Testis (tissue), 3 donors: Measurements from ENCODE around the gene WDR82. TPM values are rescaled to one million over a fixed set of nuclear protein-coding genes. Genes with fewer than 3 reads are reported as not detected.

Experiments
- DNase-seq: peaks from one replicate; pipeline ENCODE4 v3.0.0-alpha.2; 2019
- H3K27ac ChIP-seq, 2 donors: fragments of 200-600 bp; sonication (generic); one replicate each; pipeline ENCODE4 v1.5.1; 2019
- H3K27me3 ChIP-seq: fragments of 200-600 bp; sonication (generic); one replicate; pipeline ENCODE4 v1.5.1; 2019
- H3K36me3 ChIP-seq: fragments of 200-600 bp; sonication (generic); one replicate; pipeline ENCODE4 v1.5.1; 2017; ENCODE audit warnings: low read depth; ENCODE audit errors: missing control alignments
- H3K4me1 ChIP-seq: fragments of 200-600 bp; sonication (generic); one replicate; pipeline ENCODE4 v1.5.1; 2019
- H3K4me3 ChIP-seq, 2 donors: fragments of 200-600 bp; sonication (generic); one replicate each; pipeline ENCODE4 v1.5.1; 2017 to 2019
- H3K9me3 ChIP-seq: fragments of 200-600 bp; sonication (generic); one replicate; pipeline ENCODE4 v1.5.1; 2017
- CTCF ChIP-seq, 3 experiments: fragments of 450-650 bp in 2 of 3; fragments of 200-600 bp in 1 of 3; sonication (generic) in 1 of 3; IDR thresholded peaks; one replicate each; pipeline ENCODE4 v1.5.1; 2016 to 2019; ENCODE audit warnings: antibody characterized with exemption in 3 of 3, mild to moderate bottlenecking in 2 of 3, moderate library complexity in 1 of 3
- POLR2A ChIP-seq: fragments of 450-650 bp; IDR thresholded peaks from one replicate; pipeline ENCODE4 v1.6.1; 2017; ENCODE audit warnings: antibody characterized with exemption, mild to moderate bottlenecking, moderate library complexity
- WGBS, 2 donors: methylation state at CpG; one replicate each; pipeline ENCODE4 v1.1.5; 2018; 5-methylcytosine and 5-hydroxymethylcytosine counted together
- intact Hi-C: fragments of 100-400 bp; cut with DNase I; formaldehyde crosslinking; loops from one replicate; pipeline ENCODE4 v1.15.1; 2023; ENCODE audit warnings: low total_unique reads
- polyA plus RNA-seq: library from polyadenylated mRNA; stranded (reverse); fragments of 350-450 nt; fragmentation: Illumina TruSeq; extraction: RNeasy Lipid Tissue Mini Kit (QIAGEN cat#74804); gene quantifications from one replicate; pipeline ENCODE4 v1.2.3, GENCODE V29; 2014; ENCODE audit warnings: low read depth, low replicate concordance; ENCODE audit not compliant: insufficient read depth
- total RNA-seq, 2 donors: library from RNA; depleted of rRNA; stranded (reverse); fragments of >200 nt; gene quantifications; one replicate each; pipeline ENCODE4 v1.2.3, GENCODE V29; 2016

Gene WDR82
- total and polyA plus RNA-seq, 3 donors from 2014 or later = 76.1 to 85.7 (median 80.9) TPM

DNA sequence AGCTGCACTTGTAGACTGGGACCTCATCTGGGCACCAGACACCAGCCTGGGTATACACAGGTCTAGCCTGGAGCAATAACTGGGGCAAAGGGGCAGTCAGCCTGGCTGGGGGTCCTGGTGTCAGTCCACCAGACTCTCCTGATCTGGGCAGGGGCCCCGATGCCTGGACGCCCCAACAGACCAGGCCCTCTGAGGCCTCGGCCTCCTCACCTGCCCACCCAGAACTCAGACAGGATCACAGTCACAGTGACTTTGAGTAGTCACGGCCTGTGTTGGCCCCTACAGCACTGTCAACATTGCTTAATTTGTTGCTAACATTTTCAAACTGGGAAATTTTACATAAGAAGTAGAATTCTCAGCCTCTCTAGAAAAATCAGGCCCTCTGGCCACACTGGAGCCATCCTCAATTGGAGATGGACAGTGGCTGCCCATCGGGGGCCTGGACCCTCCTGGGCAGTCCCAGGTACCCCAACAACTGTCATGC, 45.3 kb downstream of the WDR82 start:
- H3K27me3 ChIP-seq = no peaks in the 10 kb centered on the region
- H3K4me1 ChIP-seq = peaks cover 25% of the 10 kb centered on the region
- no peaks in the 10 kb centered on the region for H3K9me3 ChIP-seq
- no peak overlapping the region for H3K27ac ChIP-seq
- H3K4me3 ChIP-seq = no peak overlapping the region
- H3K36me3 ChIP-seq = no peaks in the 10 kb centered on the region
- no peak for TF ChIP-seq POLR2A
- TF ChIP-seq CTCF (IDR thresholded peaks at IDR 0.05) = no peak
- DNase-seq = no peak
- WGBS, 2 donors = 95% methylated on average over 2 to 5 of the region's 5 CpGs
- intact Hi-C loops = no loop called here

GRCh38 chr3:52232279-52233107, 46.0 kb downstream of the WDR82 start:
- 89 to 92% methylated on average over 17 to 28 of the region's 28 CpGs for WGBS, 2 donors
- peaks cover 19% of the 10 kb centered on the region for H3K4me1 ChIP-seq
- intact Hi-C loops = no loop called here
- no peaks in the 10 kb centered on the region for H3K27me3 ChIP-seq
- no peak for DNase-seq
- no peak for TF ChIP-seq CTCF (IDR thresholded peaks at IDR 0.05)
- no peak for TF ChIP-seq POLR2A
- H3K36me3 ChIP-seq = no peaks in the 10 kb centered on the region
- no peaks in the 10 kb centered on the region for H3K9me3 ChIP-seq
- H3K4me3 ChIP-seq = no peak overlapping the region
- no peak overlapping the region for H3K27ac ChIP-seq

DNA sequence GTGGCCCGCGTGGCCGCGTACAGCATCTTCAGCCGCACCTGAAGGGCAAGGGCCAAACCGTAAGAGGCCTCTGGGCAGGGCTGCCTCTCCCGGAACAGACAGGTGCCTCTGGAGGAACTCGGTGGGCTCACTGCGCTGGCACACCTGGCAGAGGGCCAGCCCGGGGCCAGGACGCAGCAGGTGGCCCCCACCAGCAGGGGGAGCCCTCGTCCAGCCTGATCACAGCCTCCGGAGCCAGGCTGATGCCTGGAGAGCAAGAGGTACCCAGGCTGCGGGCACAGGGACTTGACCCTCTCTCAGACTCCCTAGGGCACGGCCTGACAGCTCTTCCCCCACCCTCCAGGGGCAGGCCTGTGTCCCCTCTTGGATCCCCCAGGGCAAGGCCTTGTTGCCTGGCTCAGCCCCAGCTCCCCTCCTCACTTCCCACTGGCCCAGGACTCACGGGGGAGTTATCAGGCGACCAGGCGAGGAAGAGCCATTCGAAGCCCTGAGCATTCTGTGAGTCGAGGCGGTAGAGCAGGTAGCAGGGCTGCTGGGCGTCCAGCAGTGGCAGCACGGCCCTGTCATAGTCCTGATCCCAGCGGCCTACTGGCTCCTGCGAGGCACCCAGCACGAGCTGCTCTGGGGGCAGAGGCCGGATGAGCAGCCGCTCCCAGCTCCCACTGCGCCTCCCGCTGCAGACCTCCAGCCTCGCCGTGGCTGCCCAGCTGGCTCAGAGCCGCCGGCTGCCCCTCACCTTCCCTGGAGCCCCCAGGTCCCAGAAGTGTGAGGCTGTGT, 46.8 kb downstream of the WDR82 start:
- Histone ChIP-seq H3K4me3 (no peak overlapping the region), H3K27me3 (no peaks in the 10 kb centered on the region), H3K36me3 (no peaks in the 10 kb centered on the region), H3K27ac (no peak overlapping the region), H3K9me3 (no peaks in the 10 kb centered on the region), H3K4me1 (peaks cover 11% of the 10 kb centered on the region)
- no peak for TF ChIP-seq POLR2A
- TF ChIP-seq CTCF (IDR thresholded peaks at IDR 0.05) = peak; percentile 66 to 75 (median 68)
- intact Hi-C loops = no loop called here
- DNase-seq = peak; percentile 73
- 75 to 79% methylated on average over 7 to 28 of the region's 34 CpGs for WGBS, 2 donors

- H3K9me3 ChIP-seq = no peaks in the 10 kb centered on the region
- H3K36me3 ChIP-seq = no peaks in the 10 kb centered on the region
- peaks cover 5% of the 10 kb centered on the region for H3K4me1 ChIP-seq
- H3K4me3 ChIP-seq = no peak overlapping the region
- TF ChIP-seq POLR2A = no peak
- no peak for TF ChIP-seq CTCF (IDR thresholded peaks at IDR 0.05)
- no peak for DNase-seq
- no peak overlapping the region for H3K27ac ChIP-seq
- 84 to 90% methylated on average over 13 to 16 of the region's 16 CpGs for WGBS, 2 donors
- no peaks in the 10 kb centered on the region for H3K27me3 ChIP-seq
- intact Hi-C loops = no loop called here
These were observed 47.5 kb downstream of the WDR82 start for GRCh38 chr3:52230889-52231499.
